HepG2 (cell line): Measurements from ENCODE around the gene NOTUM. TPM values are rescaled to one million over a fixed set of nuclear protein-coding genes. Genes with fewer than 3 reads are reported as not detected.

ENCODE experiments used
- HMGXB4 ChIP-seq, 2 experiments: sonication (generic) in 1 of 2; formaldehyde crosslinking in 1 of 2; IDR thresholded peaks; 2 replicates each; pipeline versions ENCODE4 v1.4.0 to v1.6.1; 2018 to 2020; ENCODE audit warnings: missing genetic modification reagents in 2 of 2, borderline replicate concordance in 1 of 2, low read depth in 1 of 2, mild to moderate bottlenecking in 1 of 2, missing biosample characterization in 1 of 2
- NFE2L1 ChIP-seq: sonication (generic); formaldehyde crosslinking; IDR thresholded peaks from 2 replicates; pipeline ENCODE4 v1.4.0; 2020; ENCODE audit warnings: missing genetic modification reagents, mild to moderate bottlenecking, borderline replicate concordance
- NFE2L2 ChIP-seq: fragments of 150-350 bp; IDR thresholded peaks from 2 replicates; pipeline ENCODE4 v1.6.1; 2014; ENCODE audit warnings: low read length
- PRDM10 ChIP-seq: sonication (generic); formaldehyde crosslinking; IDR thresholded peaks from 2 replicates; pipeline ENCODE4 v1.4.0; 2020; ENCODE audit warnings: low read depth, missing genetic modification reagents
- RXRA ChIP-seq: sonication (generic); formaldehyde crosslinking; IDR thresholded peaks from 2 replicates; pipeline ENCODE4 v1.5.1; 2020; ENCODE audit warnings: missing genetic modification reagents
- SOX5 ChIP-seq: IDR thresholded peaks from 2 replicates; pipeline ENCODE4 v1.6.1; 2016; ENCODE audit warnings: borderline replicate concordance
- SUZ12 ChIP-seq: fragments of 150-350 bp; IDR thresholded peaks from 2 replicates; pipeline ENCODE4 v1.6.1; 2014; ENCODE audit warnings: low read depth, low read length
- THAP11 ChIP-seq: IDR thresholded peaks from 2 replicates; pipeline ENCODE4 v1.6.1; 2016; ENCODE audit warnings: missing biosample characterization, missing genetic modification reagents
- ZBTB40 ChIP-seq, 2 experiments: fragments of 450-650 bp in 1 of 2; sonication (generic) in 1 of 2; formaldehyde crosslinking in 1 of 2; IDR thresholded peaks; 2 replicates each; pipeline versions ENCODE4 v1.6.1 to v1.8.0; 2016 to 2022; ENCODE audit warnings: antibody characterized with exemption in 1 of 2, mild to moderate bottlenecking in 1 of 2, missing genetic modification reagents in 1 of 2
- ZBTB42 ChIP-seq: sonication (generic); formaldehyde crosslinking; IDR thresholded peaks from 2 replicates; pipeline ENCODE4 v1.5.0; 2020; ENCODE audit warnings: mild to moderate bottlenecking, missing genetic modification reagents
- ZNF24 ChIP-seq: fragments of 450-650 bp; IDR thresholded peaks from 2 replicates; pipeline ENCODE4 v1.6.1; 2017; ENCODE audit warnings: antibody characterized with exemption, mild to moderate bottlenecking
- ZNF605 ChIP-seq: sonication (generic); formaldehyde crosslinking; IDR thresholded peaks from 2 replicates; pipeline ENCODE4 v1.8.0; 2022; ENCODE audit warnings: mild to moderate bottlenecking, missing genetic modification reagents
- ZNF703 ChIP-seq: sonication (generic); formaldehyde crosslinking; IDR thresholded peaks from 2 replicates; pipeline ENCODE4 v1.5.1; 2020; ENCODE audit warnings: missing genetic modification reagents, mild to moderate bottlenecking, moderate library complexity, borderline replicate concordance
- ZNF776 ChIP-seq: sonication (generic); formaldehyde crosslinking; IDR thresholded peaks from 2 replicates; pipeline ENCODE4 v1.4.0; 2020; ENCODE audit warnings: mild to moderate bottlenecking, missing genetic modification reagents
- polyA plus RNA-seq, 8 experiments: library from polyadenylated mRNA; depleted of rRNA in 3 of 8; stranded (reverse) in 7 of 8; unstranded in 1 of 8; fragments of >200 nt; fragmentation: Illumina TruSeq in 4 of 8; extraction: Trizol in 4 of 8; gene quantifications; 2 replicates each; pipeline versions ENCODE4 v1.2.1 to v1.2.3, GENCODE V29; 2011 to 2016; ENCODE audit warnings: low read depth in 4 of 8, missing spikeins in 1 of 8, mixed read lengths in 1 of 8; ENCODE audit not compliant: insufficient read depth in 1 of 8
- total RNA-seq, 5 experiments: library from RNA; depleted of rRNA; stranded (reverse); fragments of >200 nt; fragmentation: Illumina TruSeq; extraction: Trizol; gene quantifications; 2 replicates each; pipeline ENCODE4 v1.2.3, GENCODE V29; 2016; ENCODE audit warnings: low read depth in 1 of 5

NOTUM gene
- total and polyA plus RNA-seq, 2 of the 13 experiments (the other 11 are each of a cell fraction or from before 2014, with no cell fraction given), result 150 to 160 TPM

GRCh38 chr17:81926451-81927151 lies 34.4 kb downstream of the NOTUM start (continued):
- TF ChIP-seq THAP11 (CRISPR knock-in tag) (peak; percentile 65; the same call in 1 of the 2 replicates), NFE2L2 (peak; percentile 90), PRDM10 (CRISPR knock-in tag) (0 out of 2 replicates have a peak, but pooled peaks have one; percentile 56), HMGXB4 (CRISPR knock-in tag; IDR thresholded peaks at IDR 0.05; ENCODE audit: borderline replicate concordance in 1 of 2, low read depth in 1 of 2) (peak in 1 of 2 experiments; percentile 67; a peak in 1 of 4 replicates), ZBTB42 (0 out of 2 replicates have a peak, but pooled peaks have one; percentile 33), ZNF703 (CRISPR knock-in tag) (peak; percentile 27; the same call in 1 of the 2 replicates), ZNF605 (CRISPR knock-in tag) (peak; percentile 97), ZBTB40 (IDR thresholded peaks at IDR 0.05) (no peak), ZBTB40 (CRISPR knock-in tag; IDR thresholded peaks at IDR 0.05) (peak; percentile 68), ZNF776 (CRISPR knock-in tag) (no peak; the same call in 1 of the 2 replicates), SOX5 (CRISPR knock-in tag) (peak; percentile 45; the same call in 1 of the 2 replicates), ZNF24 (no peak), NFE2L1 (CRISPR knock-in tag) (peak; percentile 82; the same call in 1 of the 2 replicates), SUZ12 (no peak), RXRA (CRISPR knock-in tag) (peak; percentile 73)
